ENCODE data around the gene COQ8A.
"Not testable (repeated sequence)": the region's sequence is repeated elsewhere in the genome, so short reads cannot be mapped to it uniquely, and the experiment has no call there.

COQ8A gene

GRCh38 chr1:226993814-226994585 lies 53.9 kb downstream of the COQ8A start:
- TF ChIP-seq POU2F2 (IDR thresholded peaks at IDR 0.05; ENCODE audit: low read depth, low read length) (no peak), PAX5 (IDR thresholded peaks at IDR 0.05; ENCODE audit: insufficient read depth, low read length, severe bottlenecking) (no peak), TAF1 (IDR thresholded peaks at IDR 0.05; ENCODE audit: low read depth, low read length) (no peak), SPI1 (IDR thresholded peaks at IDR 0.05; ENCODE audit: low read depth, low read length) (no peak), POLR2A (IDR thresholded peaks at IDR 0.05; ENCODE audit: low read depth, low read length) (no peak), POLR2AphosphoS5 (IDR thresholded peaks at IDR 0.05; ENCODE audit: low read depth, low read length) (no peak)
- DNase-seq (ENCODE audit: insufficient read length, low spot score) = no peak
- no peak for FAIRE-seq

- FAIRE-seq (no peak), DNase-seq (ENCODE audit: insufficient read length, low spot score) (no peak)
- no peak for TF ChIP-seq POLR2AphosphoS5 (IDR thresholded peaks at IDR 0.05; ENCODE audit: low read depth, low read length)
- no peak for TF ChIP-seq POLR2A (IDR thresholded peaks at IDR 0.05; ENCODE audit: low read depth, low read length)
- TF ChIP-seq PAX5 (IDR thresholded peaks at IDR 0.05; ENCODE audit: insufficient read depth, low read length, severe bottlenecking) = no peak
- no peak for TF ChIP-seq POU2F2 (IDR thresholded peaks at IDR 0.05; ENCODE audit: low read depth, low read length)
- no peak for TF ChIP-seq TAF1 (IDR thresholded peaks at IDR 0.05; ENCODE audit: low read depth, low read length)
- no peak for TF ChIP-seq SPI1 (IDR thresholded peaks at IDR 0.05; ENCODE audit: low read depth, low read length)
Observed at GRCh38 chr1:226994586-226995364, 54.7 kb downstream of the COQ8A start.

GRCh38 chr1:226995365-226996332 lies 55.6 kb downstream of the COQ8A start:
- DNase-seq (ENCODE audit: insufficient read length, low spot score) (no peak), FAIRE-seq (peak; percentile 28)
- TF ChIP-seq SPI1 (IDR thresholded peaks at IDR 0.05; ENCODE audit: low read depth, low read length) = peak; percentile 13; the same call in 1 of the 2 replicates
- TF ChIP-seq POLR2AphosphoS5 (IDR thresholded peaks at IDR 0.05; ENCODE audit: low read depth, low read length) = no peak

GRCh38 chr1:226999579-226999978 lies 59.5 kb downstream of the COQ8A start:
- DNase-seq (ENCODE audit: insufficient read length, low spot score); FAIRE-seq: not testable (repeated sequence)

- no peak for FAIRE-seq
- no peak for DNase-seq (ENCODE audit: insufficient read length, low spot score)
- TF ChIP-seq TAF1 (IDR thresholded peaks at IDR 0.05; ENCODE audit: low read depth, low read length) = no peak
- TF ChIP-seq SPI1 (IDR thresholded peaks at IDR 0.05; ENCODE audit: low read depth, low read length) = no peak
- TF ChIP-seq POU2F2 (IDR thresholded peaks at IDR 0.05; ENCODE audit: low read depth, low read length) = no peak
Observed at GRCh38 chr1:227002531-227003049, 62.5 kb downstream of the COQ8A start.

- DNase-seq (ENCODE audit: insufficient read length, low spot score) (no peak), FAIRE-seq (no peak)
- TF ChIP-seq SPI1 (IDR thresholded peaks at IDR 0.05; ENCODE audit: low read depth, low read length) (no peak), PAX5 (IDR thresholded peaks at IDR 0.05; ENCODE audit: insufficient read depth, low read length, severe bottlenecking) (no peak), POLR2AphosphoS5 (IDR thresholded peaks at IDR 0.05; ENCODE audit: low read depth, low read length) (no peak), POLR2A (IDR thresholded peaks at IDR 0.05; ENCODE audit: low read depth, low read length) (no peak), TAF1 (IDR thresholded peaks at IDR 0.05; ENCODE audit: low read depth, low read length) (no peak)
Observed at GRCh38 chr1:227003165-227003564, 63.1 kb downstream of the COQ8A start.

GRCh38 chr1:227004796-227005195 lies 64.7 kb downstream of the COQ8A start:
- DNase-seq (ENCODE audit: insufficient read length, low spot score) (no peak), FAIRE-seq (no peak)
- TF ChIP-seq TAF1 (IDR thresholded peaks at IDR 0.05; ENCODE audit: low read depth, low read length) (no peak), POU2F2 (IDR thresholded peaks at IDR 0.05; ENCODE audit: low read depth, low read length) (no peak), PAX5 (IDR thresholded peaks at IDR 0.05; ENCODE audit: insufficient read depth, low read length, severe bottlenecking) (no peak), SPI1 (IDR thresholded peaks at IDR 0.05; ENCODE audit: low read depth, low read length) (no peak), POLR2AphosphoS5 (IDR thresholded peaks at IDR 0.05; ENCODE audit: low read depth, low read length) (no peak)

- FAIRE-seq (no peak), DNase-seq (ENCODE audit: insufficient read length, low spot score) (no peak)
- TF ChIP-seq PAX5 (IDR thresholded peaks at IDR 0.05; ENCODE audit: insufficient read depth, low read length, severe bottlenecking) (no peak), POLR2AphosphoS5 (IDR thresholded peaks at IDR 0.05; ENCODE audit: low read depth, low read length) (no peak), SPI1 (IDR thresholded peaks at IDR 0.05; ENCODE audit: low read depth, low read length) (no peak), TAF1 (IDR thresholded peaks at IDR 0.05; ENCODE audit: low read depth, low read length) (no peak), POLR2A (IDR thresholded peaks at IDR 0.05; ENCODE audit: low read depth, low read length) (no peak), POU2F2 (IDR thresholded peaks at IDR 0.05; ENCODE audit: low read depth, low read length) (no peak)
Observed at GRCh38 chr1:227006226-227006796, 66.2 kb downstream of the COQ8A start.

- TF ChIP-seq POU2F2 (IDR thresholded peaks at IDR 0.05; ENCODE audit: low read depth, low read length) (no peak), PAX5 (IDR thresholded peaks at IDR 0.05; ENCODE audit: insufficient read depth, low read length, severe bottlenecking) (no peak), TAF1 (IDR thresholded peaks at IDR 0.05; ENCODE audit: low read depth, low read length) (no peak), SPI1 (IDR thresholded peaks at IDR 0.05; ENCODE audit: low read depth, low read length) (no peak)
- DNase-seq (ENCODE audit: insufficient read length, low spot score) (no peak), FAIRE-seq (no peak)
Observed at GRCh38 chr1:227009937-227010336, 69.8 kb downstream of the COQ8A start.
